ENCODE measurements around the gene LYST.

- TF ChIP-seq MXI1 (IDR thresholded peaks at IDR 0.05; ENCODE audit: borderline replicate concordance, low read depth, low read length): no peak
- TF ChIP-seq, protein P1, sequence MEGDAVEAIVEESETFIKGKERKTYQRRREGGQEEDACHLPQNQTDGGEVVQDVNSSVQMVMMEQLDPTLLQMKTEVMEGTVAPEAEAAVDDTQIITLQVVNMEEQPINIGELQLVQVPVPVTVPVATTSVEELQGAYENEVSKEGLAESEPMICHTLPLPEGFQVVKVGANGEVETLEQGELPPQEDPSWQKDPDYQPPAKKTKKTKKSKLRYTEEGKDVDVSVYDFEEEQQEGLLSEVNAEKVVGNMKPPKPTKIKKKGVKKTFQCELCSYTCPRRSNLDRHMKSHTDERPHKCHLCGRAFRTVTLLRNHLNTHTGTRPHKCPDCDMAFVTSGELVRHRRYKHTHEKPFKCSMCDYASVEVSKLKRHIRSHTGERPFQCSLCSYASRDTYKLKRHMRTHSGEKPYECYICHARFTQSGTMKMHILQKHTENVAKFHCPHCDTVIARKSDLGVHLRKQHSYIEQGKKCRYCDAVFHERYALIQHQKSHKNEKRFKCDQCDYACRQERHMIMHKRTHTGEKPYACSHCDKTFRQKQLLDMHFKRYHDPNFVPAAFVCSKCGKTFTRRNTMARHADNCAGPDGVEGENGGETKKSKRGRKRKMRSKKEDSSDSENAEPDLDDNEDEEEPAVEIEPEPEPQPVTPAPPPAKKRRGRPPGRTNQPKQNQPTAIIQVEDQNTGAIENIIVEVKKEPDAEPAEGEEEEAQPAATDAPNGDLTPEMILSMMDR (conservative IDR thresholded peaks at IDR 0.05; ENCODE audit: low read depth, low read length): no peak
- TF ChIP-seq POLR2A (IDR thresholded peaks at IDR 0.05; ENCODE audit: low read depth, low read length): no peak
- no peak for TF ChIP-seq RAD21 (IDR thresholded peaks at IDR 0.05; ENCODE audit: low read length)
- no peak for TF ChIP-seq RCOR1 (IDR thresholded peaks at IDR 0.05; ENCODE audit: insufficient replicate concordance, low read length)
- TF ChIP-seq BHLHE40 (IDR thresholded peaks at IDR 0.05; ENCODE audit: low read depth, low read length): no peak
- no peak for TF ChIP-seq USF2 (IDR thresholded peaks at IDR 0.05; ENCODE audit: low read depth, low read length)
- no peak for TF ChIP-seq MAZ (IDR thresholded peaks at IDR 0.05; ENCODE audit: borderline replicate concordance, low read depth, low read length)
- no peak for TF ChIP-seq CHD1 (IDR thresholded peaks at IDR 0.05; ENCODE audit: low read depth, low read length)
- no peak for TF ChIP-seq RFX5 (IDR thresholded peaks at IDR 0.05; ENCODE audit: low read depth, low read length)
These were observed 28.7 kb downstream of the LYST start for GRCh38 chr1:235838021-235838420.

Measured in IMR-90 (cell line).